NCI-H524 (cell line): Measurements from ENCODE around the gene MAN1C1.

Experiments
- DNase-seq, 2 experiments: peaks; one replicate each; lab custom pipeline; 2025; lab: John Stamatoyannopoulos, UW

The MAN1C1 gene

GRCh38 chr1:25765136-25765922, 148.7 kb downstream of the MAN1C1 start:
- no peak for DNase-seq

GRCh38 chr1:25765923-25766589, 149.5 kb downstream of the MAN1C1 start:
- DNase-seq = no peak

- DNase-seq = no peak
Observed at GRCh38 chr1:25766721-25767436, 150.3 kb downstream of the MAN1C1 start.

- DNase-seq = no peak
Observed at GRCh38 chr1:25767437-25767770, 150.8 kb downstream of the MAN1C1 start.

- DNase-seq = no peak
Observed at GRCh38 chr1:25768999-25769398, 152.4 kb downstream of the MAN1C1 start.

GRCh38 chr1:25769625-25770383, 153.2 kb downstream of the MAN1C1 start:
- no peak for DNase-seq

- DNase-seq = no peak
Observed at GRCh38 chr1:25770541-25771220, 154.1 kb downstream of the MAN1C1 start.

- DNase-seq = peak; percentile 35 to 51
Observed at GRCh38 chr1:25771221-25772114, 154.9 kb downstream of the MAN1C1 start.

- no peak for DNase-seq
Observed at GRCh38 chr1:25772164-25772563, 155.6 kb downstream of the MAN1C1 start.

- DNase-seq = no peak
Observed at GRCh38 chr1:25772692-25773245, 156.2 kb downstream of the MAN1C1 start.

- DNase-seq = no peak
Observed at GRCh38 chr1:25773441-25774125, 157.0 kb downstream of the MAN1C1 start.

- DNase-seq = no peak
Observed at GRCh38 chr1:25774206-25774803, 157.7 kb downstream of the MAN1C1 start.

- peak; percentile 59 to 77 for DNase-seq
Observed at GRCh38 chr1:25774921-25775771, 158.6 kb downstream of the MAN1C1 start.

GRCh38 chr1:25779388-25779787, 162.8 kb downstream of the MAN1C1 start:
- no peak for DNase-seq

GRCh38 chr1:25779894-25780293, 163.3 kb downstream of the MAN1C1 start:
- DNase-seq = no peak

GRCh38 chr1:25780318-25781129, 163.9 kb downstream of the MAN1C1 start:
- peak in 1 of 2 experiments; percentile 62 for DNase-seq

GRCh38 chr1:25781130-25781433, 164.5 kb downstream of the MAN1C1 start:
- no peak for DNase-seq
